Vagina (tissue), 2 donors: Measurements from ENCODE around the gene DNAJC11.

Source experiments
- CTCF ChIP-seq, 3 experiments: fragments of 450-650 bp in 2 of 3; fragments of 200-600 bp in 1 of 3; sonication (generic) in 1 of 3; IDR thresholded peaks; one replicate each; pipeline ENCODE4 v1.5.1; 2017 to 2019; ENCODE audit warnings: antibody characterized with exemption in 3 of 3, mild to moderate bottlenecking in 2 of 3, moderate library complexity in 2 of 3
- POLR2A ChIP-seq, 2 donors: fragments of 450-650 bp; IDR thresholded peaks; one replicate each; pipeline ENCODE4 v1.6.1; 2017; ENCODE audit warnings: antibody characterized with exemption in 2 of 2, mild to moderate bottlenecking in 2 of 2, moderate library complexity in 2 of 2
- POLR2AphosphoS5 ChIP-seq, 2 donors: sonication (generic); formaldehyde crosslinking; IDR thresholded peaks; one replicate each; pipeline ENCODE4 v1.9.0; 2017; ENCODE audit warnings: antibody characterized with exemption in 2 of 2, mild to moderate bottlenecking in 2 of 2, low read depth in 1 of 2; ENCODE audit not compliant: insufficient read depth in 1 of 2

- TF ChIP-seq CTCF (IDR thresholded peaks at IDR 0.05) = no peak
- TF ChIP-seq POLR2A (IDR thresholded peaks at IDR 0.05) = no peak
- no peak for TF ChIP-seq POLR2AphosphoS5 (IDR thresholded peaks at IDR 0.05; ENCODE audit: insufficient read depth in 1 of 2, low read depth in 1 of 2)
These were observed 44.5 kb downstream of the DNAJC11 start for GRCh38 chr1:6657138-6657537.
